Stimulated activated CD4-positive, alpha-beta T cell treated with anti-CD3 and anti-CD28 coated beads, Interleukin-12 subunit alpha, Interleukin-12 subunit beta, amount 100 ng/mL, for 24 hours (primary cell): Measurements from ENCODE around the gene CATSPERZ.

Experiments
- DNase-seq, 2 experiments: peaks; one replicate each; pipeline ENCODE4 v3.0.0-alpha.2; 2020; ENCODE audit warnings: low read depth in 2 of 2

Gene CATSPERZ

DNA sequence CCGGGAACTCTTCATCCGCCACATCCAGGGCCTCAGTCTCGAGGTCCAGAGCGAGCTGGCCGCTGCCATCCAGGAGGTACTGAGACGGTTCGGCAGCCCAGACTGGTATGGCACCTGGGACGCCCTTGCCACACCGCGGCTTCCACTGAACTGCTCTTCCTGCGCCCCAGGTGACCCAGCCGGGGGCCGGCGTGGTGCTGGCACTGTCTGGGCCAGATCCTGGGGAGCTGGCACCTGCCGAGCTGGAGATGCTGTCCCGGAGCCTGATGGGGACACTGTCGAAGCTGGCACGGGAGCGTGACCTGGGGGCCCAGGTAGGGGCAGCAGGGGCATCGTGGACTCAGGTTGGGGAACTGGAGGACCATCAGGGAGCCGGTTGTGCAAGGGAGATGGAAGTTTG, 41.3 kb downstream of the CATSPERZ start:
- DNase-seq: no peak

- DNase-seq: peak; percentile 81 to 91
Measured at GRCh38 chr11:64341851-64342791, 42.0 kb downstream of the CATSPERZ start.

- no peak for DNase-seq
Measured at GRCh38 chr11:64342869-64343745, 42.9 kb downstream of the CATSPERZ start.

- DNase-seq: no peak
Measured at GRCh38 chr11:64343767-64344559, 43.8 kb downstream of the CATSPERZ start.

GRCh38 chr11:64344787-64345186, 44.6 kb downstream of the CATSPERZ start:
- DNase-seq: no peak

- DNase-seq: no peak
Measured at GRCh38 chr11:64347193-64347867, 47.2 kb downstream of the CATSPERZ start.

- DNase-seq: no peak
Measured at GRCh38 chr11:64348383-64349024, 48.3 kb downstream of the CATSPERZ start.

GRCh38 chr11:64349025-64349387, 48.8 kb downstream of the CATSPERZ start:
- DNase-seq: no peak

DNA sequence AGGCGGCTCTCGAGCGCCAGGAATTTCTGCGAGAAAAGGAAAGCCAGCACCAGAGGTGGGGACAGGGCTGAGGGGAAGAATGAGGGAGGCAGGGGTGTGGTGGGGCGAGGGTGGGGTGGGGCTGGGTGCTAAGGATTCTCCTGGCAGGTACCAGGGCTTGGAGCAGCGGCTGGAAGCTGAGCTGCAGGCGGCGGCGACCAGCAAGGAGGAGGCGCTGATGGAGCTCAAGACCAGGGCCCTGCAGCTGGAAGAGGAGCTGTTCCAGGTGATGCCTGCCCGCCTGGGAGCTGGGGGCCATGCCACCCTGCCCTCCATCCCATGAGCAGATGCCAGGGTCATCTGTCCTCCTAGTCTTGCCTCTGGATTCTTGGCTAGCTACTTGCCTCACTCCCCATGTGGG, 49.2 kb downstream of the CATSPERZ start:
- no peak for DNase-seq

GRCh38 chr11:64351136-64351631, 51.0 kb downstream of the CATSPERZ start:
- DNase-seq: no peak

- DNase-seq: no peak
Measured at GRCh38 chr11:64352099-64352994, 52.2 kb downstream of the CATSPERZ start.

DNA sequence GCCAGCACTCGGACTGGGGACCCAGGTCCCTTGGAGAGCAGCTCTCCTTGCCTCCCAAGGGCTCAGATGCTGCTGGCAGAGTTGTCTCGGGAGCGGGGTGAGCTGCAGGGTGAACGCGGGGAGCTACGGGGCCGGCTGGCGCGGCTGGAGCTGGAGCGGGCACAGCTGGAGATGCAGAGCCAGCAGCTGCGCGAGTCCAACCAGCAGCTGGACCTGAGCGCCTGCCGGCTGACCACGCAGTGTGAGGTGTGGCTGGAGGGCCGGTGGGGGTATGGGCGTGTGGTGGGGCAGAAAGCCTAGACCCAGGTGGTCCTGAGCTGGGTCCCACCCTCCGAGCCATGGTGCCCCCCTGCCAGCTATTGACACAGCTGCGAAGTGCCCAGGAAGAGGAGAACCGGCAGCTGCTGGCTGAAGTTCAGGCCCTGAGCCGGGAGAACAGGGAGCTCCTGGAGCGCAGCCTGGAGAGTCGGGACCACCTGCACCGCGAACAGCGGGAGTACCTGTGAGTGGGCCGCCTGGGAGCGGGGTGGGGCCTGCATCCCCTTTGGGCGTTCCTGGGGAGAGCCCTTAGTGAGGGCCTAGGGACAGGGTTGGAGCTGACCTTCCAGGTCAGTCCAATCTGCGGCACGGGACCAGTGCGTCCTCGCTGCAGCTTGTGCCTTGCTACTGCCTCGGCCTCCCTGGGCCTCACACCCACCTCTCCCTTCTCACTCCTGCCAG, 53.0 kb downstream of the CATSPERZ start:
- DNase-seq: no peak

GRCh38 chr11:64353715-64354506, 53.8 kb downstream of the CATSPERZ start:
- no peak for DNase-seq
